HepG2 (cell line): ENCODE data around the gene SCAMP3. TPM values are rescaled to one million over a fixed set of nuclear protein-coding genes. Genes with fewer than 3 reads are reported as not detected.

ENCODE experiments used
- AFF4 ChIP-seq: sonication (generic); formaldehyde crosslinking; IDR thresholded peaks from 2 replicates; pipeline ENCODE4 v1.4.0; 2020; ENCODE audit warnings: missing genetic modification reagents
- ASH2L ChIP-seq: fragments of 300-600, 200-600 bp; sonication (generic); IDR thresholded peaks from 2 replicates; pipeline ENCODE4 v1.7.0; 2017; ENCODE audit warnings: low read depth, mild to moderate bottlenecking, moderate library complexity, mixed read lengths, low read length; ENCODE audit not compliant: insufficient read length
- MNT ChIP-seq: fragments of 450-650 bp; IDR thresholded peaks from 2 replicates; pipeline ENCODE4 v1.6.1; 2016
- SNAPC5 ChIP-seq: sonication (generic); formaldehyde crosslinking; IDR thresholded peaks from 2 replicates; pipeline ENCODE4 v1.8.1; 2023; ENCODE audit warnings: mild to moderate bottlenecking, missing genetic modification reagents, borderline replicate concordance
- ZBED4 ChIP-seq: sonication (generic); formaldehyde crosslinking; IDR thresholded peaks from 2 replicates; pipeline ENCODE4 v1.4.0; 2020; ENCODE audit warnings: missing genetic modification reagents, borderline replicate concordance
- ZMAT3 ChIP-seq: sonication (generic); formaldehyde crosslinking; conservative IDR thresholded peaks from 2 replicates; pipeline ENCODE4 v1.7.0; 2021; ENCODE audit warnings: missing genetic modification reagents
- ZNF205 ChIP-seq: IDR thresholded peaks from 2 replicates; pipeline ENCODE4 v1.6.1; 2018; ENCODE audit warnings: missing biosample characterization, missing genetic modification reagents
- ZNF569 ChIP-seq: sonication (generic); formaldehyde crosslinking; IDR thresholded peaks from 2 replicates; pipeline ENCODE4 v1.5.0; 2020; ENCODE audit warnings: mild to moderate bottlenecking, missing genetic modification reagents, moderate library complexity, borderline replicate concordance
- ZNF891 ChIP-seq: sonication (generic); formaldehyde crosslinking; IDR thresholded peaks from 2 replicates; pipeline ENCODE4 v1.5.0; 2020; ENCODE audit warnings: mild to moderate bottlenecking, missing genetic modification reagents
- polyA plus RNA-seq, 8 experiments: library from polyadenylated mRNA; depleted of rRNA in 3 of 8; stranded (reverse) in 7 of 8; unstranded in 1 of 8; fragments of >200 nt; fragmentation: Illumina TruSeq in 4 of 8; extraction: Trizol in 4 of 8; gene quantifications; 2 replicates each; pipeline versions ENCODE4 v1.2.1 to v1.2.3, GENCODE V29; 2011 to 2016; ENCODE audit warnings: low read depth in 4 of 8, missing spikeins in 1 of 8, mixed read lengths in 1 of 8; ENCODE audit not compliant: insufficient read depth in 1 of 8
- total RNA-seq, 5 experiments: library from RNA; depleted of rRNA; stranded (reverse); fragments of >200 nt; fragmentation: Illumina TruSeq; extraction: Trizol; gene quantifications; 2 replicates each; pipeline ENCODE4 v1.2.3, GENCODE V29; 2016; ENCODE audit warnings: low read depth in 1 of 5
- TF ChIP-seq, protein P1 (sequence below): sonication (generic); formaldehyde crosslinking; IDR thresholded peaks from one replicate; pipeline ENCODE4 v1.5.1; 2020; ENCODE audit warnings: mild to moderate bottlenecking, missing genetic modification reagents; ENCODE audit errors: not compliant biosample characterization

The SCAMP3 gene
- total and polyA plus RNA-seq, 2 of the 13 experiments (the other 11 are each of a cell fraction or from before 2014, with no cell fraction given) = 46.8 to 83.3 TPM

DNA sequence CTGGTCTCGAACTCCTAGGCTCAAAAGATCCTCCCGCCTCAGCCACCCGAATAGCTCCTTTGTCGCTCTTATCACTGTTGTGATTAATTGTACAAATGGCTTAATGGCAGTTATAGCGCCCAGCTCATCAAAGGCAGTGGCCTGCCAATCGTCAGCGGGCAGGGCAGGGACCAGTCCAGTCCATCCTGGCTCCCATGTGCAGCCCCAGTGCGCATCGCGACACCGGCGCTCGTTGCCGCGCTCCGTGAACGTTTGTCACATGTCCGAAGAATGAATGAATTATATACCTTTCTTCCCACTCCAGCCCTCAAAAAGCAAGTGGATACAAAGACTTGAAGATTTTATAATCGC is 35.3 kb downstream of the SCAMP3 start (continued):
- no peak for TF ChIP-seq AFF4 (CRISPR knock-in tag)
- TF ChIP-seq MNT = no peak
- no peak for TF ChIP-seq SNAPC5
- TF ChIP-seq, protein P1, sequence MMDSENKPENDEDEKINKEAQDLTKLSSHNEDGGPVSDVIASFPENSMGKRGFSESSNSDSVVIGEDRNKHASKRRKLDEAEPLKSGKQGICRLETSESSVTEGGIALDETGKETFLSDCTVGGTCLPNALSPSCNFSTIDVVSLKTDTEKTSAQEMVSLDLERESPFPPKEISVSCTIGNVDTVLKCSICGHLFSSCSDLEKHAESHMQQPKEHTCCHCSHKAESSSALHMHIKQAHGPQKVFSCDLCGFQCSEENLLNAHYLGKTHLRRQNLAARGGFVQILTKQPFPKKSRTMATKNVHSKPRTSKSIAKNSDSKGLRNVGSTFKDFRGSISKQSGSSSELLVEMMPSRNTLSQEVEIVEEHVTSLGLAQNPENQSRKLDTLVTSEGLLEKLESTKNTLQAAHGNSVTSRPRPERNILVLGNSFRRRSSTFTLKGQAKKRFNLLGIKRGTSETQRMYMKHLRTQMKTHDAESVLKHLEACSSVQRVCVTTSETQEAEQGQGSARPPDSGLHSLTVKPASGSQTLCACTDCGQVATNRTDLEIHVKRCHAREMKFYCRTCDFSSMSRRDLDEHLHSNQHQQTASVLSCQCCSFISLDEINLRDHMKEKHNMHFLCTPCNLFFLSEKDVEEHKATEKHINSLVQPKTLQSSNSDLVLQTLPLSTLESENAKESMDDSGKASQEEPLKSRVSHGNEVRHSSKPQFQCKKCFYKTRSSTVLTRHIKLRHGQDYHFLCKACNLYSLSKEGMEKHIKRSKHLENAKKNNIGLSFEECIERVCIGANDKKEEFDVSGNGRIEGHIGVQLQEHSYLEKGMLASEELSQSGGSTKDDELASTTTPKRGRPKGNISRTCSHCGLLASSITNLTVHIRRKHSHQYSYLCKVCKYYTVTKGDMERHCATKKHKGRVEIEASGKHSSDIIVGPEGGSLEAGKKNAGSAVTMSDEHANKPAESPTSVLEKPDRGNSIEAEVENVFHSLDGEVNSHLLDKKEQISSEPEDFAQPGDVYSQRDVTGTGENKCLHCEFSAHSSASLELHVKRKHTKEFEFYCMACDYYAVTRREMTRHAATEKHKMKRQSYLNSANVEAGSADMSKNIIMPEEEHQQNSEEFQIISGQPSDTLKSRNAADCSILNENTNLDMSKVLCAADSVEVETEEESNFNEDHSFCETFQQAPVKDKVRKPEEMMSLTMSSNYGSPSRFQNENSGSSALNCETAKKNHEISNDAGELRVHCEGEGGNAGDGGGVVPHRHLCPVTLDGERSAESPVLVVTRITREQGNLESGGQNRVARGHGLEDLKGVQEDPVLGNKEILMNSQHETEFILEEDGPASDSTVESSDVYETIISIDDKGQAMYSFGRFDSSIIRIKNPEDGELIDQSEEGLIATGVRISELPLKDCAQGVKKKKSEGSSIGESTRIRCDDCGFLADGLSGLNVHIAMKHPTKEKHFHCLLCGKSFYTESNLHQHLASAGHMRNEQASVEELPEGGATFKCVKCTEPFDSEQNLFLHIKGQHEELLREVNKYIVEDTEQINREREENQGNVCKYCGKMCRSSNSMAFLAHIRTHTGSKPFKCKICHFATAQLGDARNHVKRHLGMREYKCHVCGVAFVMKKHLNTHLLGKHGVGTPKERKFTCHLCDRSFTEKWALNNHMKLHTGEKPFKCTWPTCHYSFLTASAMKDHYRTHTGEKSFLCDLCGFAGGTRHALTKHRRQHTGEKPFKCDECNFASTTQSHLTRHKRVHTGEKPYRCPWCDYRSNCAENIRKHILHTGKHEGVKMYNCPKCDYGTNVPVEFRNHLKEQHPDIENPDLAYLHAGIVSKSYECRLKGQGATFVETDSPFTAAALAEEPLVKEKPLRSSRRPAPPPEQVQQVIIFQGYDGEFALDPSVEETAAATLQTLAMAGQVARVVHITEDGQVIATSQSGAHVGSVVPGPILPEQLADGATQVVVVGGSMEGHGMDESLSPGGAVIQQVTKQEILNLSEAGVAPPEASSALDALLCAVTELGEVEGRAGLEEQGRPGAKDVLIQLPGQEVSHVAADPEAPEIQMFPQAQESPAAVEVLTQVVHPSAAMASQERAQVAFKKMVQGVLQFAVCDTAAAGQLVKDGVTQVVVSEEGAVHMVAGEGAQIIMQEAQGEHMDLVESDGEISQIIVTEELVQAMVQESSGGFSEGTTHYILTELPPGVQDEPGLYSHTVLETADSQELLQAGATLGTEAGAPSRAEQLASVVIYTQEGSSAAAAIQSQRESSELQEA (CRISPR knock-in tag) = peak; percentile 51
- no peak for TF ChIP-seq ZNF569 (CRISPR knock-in tag)
- TF ChIP-seq ZMAT3 (CRISPR knock-in tag) = no peak
- no peak for TF ChIP-seq ZNF205 (CRISPR knock-in tag)
- no peak for TF ChIP-seq ZBED4 (CRISPR knock-in tag)
- peak; percentile 65 for TF ChIP-seq ASH2L
- TF ChIP-seq ZNF891 (CRISPR knock-in tag) = peak; percentile 48; the same call in 1 of the 2 replicates
